ENCODE measurements around the gene PIK3CA.
A peak's percentile ranks its signal among the peaks of the same experiment; 100 is the strongest.

PIK3CA gene

DNA sequence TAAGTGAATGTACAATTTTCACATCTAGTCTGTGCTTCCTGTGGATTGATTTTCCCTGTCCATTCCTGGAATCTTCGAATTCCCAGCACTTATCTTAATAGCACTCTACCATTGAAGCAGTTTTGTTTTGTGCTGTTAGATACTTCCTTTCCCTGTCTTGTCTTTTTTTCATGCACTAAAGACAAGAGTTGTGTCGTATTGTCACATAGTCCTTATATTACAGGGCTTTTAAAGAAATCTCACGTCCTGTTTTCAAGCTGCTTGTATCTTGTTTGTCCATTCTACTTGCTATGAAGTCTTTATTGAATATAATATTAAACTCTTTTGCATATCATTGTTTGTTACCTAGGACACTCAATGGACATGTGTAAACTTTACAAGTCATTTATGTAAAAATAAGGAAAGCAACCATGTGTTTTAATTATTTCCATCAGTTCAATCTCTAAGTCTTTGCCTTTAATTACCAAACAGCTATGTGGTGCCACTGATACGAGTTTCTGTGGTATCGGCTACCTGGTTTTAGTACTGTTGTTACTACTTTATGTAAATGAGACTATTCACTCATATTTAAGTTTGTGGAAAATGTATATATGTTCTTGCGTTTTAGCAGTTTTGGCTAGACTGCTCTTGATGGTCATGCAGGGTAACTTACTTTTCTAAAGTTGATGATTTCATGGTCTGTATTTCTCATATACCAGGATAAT is 10.3 kb downstream of the PIK3CA start:
- DNase-seq, result no peak

DNA sequence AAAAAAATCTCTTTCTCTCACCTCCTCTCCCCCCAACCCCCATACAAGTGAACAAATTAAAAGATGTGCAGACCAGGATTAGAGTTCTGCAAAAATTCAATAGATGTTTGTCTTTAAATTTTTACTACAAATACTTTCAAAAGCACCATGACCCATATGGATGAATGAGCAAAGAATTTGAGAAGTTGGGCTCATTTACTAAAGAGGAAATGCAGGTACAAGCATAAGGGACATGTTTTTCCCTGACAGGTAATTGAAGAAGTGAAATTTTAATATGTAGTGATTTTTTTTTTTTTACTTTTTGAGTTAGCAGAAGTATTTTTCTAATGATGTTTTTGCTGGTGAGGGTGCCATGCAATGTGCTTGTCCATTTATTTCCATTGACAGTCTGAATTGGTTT is 15.3 kb downstream of the PIK3CA start:
- no peak for DNase-seq

DNA sequence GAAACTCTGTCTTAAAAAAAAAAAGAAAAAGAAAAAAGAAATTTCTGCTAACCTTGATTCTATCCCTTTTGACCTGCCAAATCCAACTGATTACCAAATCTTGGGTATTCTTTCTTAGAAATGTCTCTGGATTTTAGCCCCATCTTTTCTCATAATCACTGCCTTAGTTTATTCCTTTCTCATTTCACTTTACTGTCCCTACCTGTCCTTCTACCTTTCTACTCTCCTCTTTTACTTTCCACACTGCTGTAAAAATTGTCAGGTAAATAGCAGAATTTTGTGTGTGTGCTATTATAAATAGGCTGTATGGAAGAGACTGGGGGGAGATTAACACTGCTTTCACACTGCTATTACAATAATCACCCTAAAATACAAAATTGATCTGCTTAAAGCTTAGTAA is 16.7 kb downstream of the PIK3CA start:
- no peak for DNase-seq

DNA sequence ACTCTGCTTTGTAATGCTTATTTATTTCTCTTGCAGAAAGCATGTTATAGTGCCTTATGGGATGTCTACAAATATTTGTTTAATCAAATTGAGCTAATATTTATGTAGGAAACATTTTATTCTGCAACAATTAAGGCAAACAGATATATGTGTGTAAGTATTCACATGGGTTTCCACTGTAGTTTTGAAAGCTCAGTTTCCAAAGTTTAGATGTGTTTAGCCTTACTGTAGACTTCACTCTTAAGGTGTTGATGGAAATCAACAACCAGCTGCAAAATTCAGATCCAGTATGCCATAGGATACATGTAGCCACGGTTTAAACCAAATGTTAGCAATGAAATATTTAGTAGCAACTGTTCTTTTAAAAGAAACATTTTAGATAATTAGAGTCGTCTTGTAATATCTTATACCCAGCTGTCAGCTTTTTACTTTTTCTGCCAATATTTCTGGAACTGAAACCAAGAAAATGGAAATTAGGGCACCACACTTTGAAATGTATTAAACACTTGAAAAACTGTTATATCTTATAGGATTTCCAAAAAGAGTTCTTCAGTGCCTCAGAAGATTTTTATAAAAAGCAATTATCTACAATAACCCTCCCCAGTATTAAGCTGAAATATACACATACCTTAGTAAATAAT is 18.5 kb downstream of the PIK3CA start:
- DNase-seq, result no peak

DNA sequence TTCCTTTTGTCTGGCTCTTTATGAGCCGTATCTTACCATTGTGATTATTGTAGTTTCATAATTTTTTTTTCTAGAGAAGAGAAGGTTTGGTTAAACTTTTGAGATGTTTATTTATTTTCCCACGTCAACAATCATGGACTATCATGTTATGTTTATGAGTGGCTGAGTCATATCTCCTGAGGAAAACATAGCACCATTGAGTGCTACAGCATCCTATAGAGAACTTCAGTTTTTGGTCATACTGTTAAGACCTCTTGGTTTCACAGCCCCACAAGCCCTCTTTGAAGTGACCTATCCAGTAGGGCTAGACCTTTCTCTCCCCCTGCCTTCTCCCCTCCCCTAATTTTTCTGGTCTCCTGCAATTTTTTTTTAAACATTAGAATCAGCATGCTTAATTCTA is 20.8 kb downstream of the PIK3CA start:
- no peak for DNase-seq

DNA sequence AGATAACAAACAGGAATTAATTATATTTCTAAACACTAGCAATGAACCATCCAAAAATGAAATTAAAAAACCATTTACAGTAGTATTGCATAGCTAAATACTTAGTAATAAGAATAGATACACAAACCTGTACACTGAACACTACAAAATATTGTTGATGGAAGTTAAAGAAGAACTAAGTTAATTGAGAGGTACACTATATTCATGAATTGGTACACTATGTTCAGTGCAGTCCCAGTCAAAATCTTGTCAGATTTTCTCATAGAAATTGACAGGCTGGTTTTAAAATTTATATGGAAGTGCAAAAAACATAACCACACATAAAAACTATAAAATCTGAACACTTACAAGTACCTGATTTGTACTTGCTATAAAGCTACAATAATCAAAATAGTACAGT is 24.4 kb downstream of the PIK3CA start:
- no peak for DNase-seq

DNA sequence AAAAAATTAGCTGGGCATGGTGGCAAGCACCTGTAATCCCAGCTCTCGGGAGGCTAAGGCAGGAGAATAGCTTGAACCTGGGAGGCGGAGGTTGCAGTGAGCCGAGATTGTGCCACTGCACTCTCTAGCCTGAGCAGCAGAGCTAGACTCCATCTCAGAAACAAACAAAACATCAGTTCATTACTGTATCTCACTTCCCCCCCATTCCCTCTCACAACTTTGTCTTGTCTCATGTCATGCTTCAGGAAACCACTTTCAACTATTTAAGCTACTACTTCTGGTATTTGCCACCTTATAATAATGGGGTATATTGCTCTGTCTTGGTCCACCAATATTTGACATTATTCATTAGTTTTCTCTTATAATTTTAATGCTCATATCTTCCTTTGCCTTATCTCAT is 26.2 kb downstream of the PIK3CA start:
- no peak for DNase-seq

DNA sequence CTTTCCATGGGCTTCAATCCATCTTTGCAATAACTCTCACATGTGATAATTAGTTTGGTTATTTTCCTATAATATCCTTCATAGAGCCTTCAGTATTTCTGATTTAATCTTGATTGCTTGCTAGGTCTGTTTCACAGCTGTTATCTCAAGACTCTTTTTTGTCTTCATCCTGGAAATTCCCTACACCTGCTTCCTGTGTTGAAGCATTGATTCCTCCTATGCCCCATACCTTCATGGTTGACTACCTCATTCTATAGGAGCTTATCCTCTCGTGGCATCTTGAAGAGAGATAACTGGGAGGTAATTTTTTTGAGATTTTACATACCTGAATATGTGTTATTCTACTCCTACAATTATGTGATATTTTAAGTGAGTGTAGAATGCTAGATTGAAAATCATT is 26.7 kb downstream of the PIK3CA start:
- DNase-seq, result no peak

DNA sequence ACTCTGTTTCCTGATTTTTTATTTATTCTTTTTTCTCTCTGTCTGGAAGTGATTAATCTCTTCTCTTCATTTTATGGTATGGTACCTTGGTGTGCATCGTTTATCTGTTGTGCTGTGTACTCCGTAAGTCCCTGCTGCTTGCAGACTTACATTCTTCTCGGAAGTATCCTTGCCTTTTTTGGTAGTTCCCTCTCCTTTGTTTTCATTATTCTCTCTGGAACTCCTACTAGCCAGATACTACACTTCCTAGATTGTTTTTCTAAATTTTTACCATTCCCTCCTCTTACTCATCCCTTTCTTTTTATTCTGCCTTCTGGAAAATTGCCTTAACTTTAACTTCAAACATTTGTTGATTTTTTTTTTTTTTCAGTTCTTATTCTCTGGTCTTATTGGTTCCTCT is 27.2 kb downstream of the PIK3CA start:
- DNase-seq, result no peak

DNA sequence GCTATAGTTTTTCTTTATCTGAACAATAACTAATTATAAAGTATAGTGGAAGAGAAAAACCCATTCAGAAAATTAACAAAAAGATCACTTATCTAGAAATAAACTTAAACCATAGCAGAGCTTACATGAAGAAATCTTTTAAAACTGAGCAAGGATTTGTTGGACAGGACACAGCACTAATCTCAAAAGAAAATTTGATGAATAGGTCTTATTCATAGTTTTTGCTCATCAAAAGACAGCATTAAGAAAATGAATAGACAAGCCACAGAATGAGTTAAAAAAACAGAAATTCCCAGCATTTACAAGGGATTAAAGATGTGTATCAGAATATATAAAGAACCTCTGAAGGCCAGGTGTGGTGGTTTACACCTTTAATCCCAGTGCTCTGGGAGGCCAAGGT is 29.5 kb downstream of the PIK3CA start:
- DNase-seq, result no peak

DNA sequence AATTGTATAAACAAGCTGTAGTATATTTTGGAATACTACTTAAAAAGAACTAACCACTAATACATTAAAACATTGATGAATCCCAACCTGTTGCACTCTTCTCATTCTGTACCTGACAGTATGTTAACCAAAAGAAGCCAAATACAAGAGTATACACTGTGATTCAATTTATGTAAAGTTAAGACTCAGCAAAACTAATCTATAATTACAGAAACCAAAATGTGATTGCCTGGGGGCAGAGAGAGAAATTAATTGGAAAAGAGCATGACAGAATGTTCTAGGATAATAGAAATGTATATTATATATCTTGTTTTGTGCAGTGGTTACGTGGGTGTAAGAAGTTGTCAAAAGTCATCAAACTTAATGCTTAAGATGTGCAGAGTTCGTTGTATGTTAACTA is 31.1 kb downstream of the PIK3CA start:
- DNase-seq, result no peak

DNA sequence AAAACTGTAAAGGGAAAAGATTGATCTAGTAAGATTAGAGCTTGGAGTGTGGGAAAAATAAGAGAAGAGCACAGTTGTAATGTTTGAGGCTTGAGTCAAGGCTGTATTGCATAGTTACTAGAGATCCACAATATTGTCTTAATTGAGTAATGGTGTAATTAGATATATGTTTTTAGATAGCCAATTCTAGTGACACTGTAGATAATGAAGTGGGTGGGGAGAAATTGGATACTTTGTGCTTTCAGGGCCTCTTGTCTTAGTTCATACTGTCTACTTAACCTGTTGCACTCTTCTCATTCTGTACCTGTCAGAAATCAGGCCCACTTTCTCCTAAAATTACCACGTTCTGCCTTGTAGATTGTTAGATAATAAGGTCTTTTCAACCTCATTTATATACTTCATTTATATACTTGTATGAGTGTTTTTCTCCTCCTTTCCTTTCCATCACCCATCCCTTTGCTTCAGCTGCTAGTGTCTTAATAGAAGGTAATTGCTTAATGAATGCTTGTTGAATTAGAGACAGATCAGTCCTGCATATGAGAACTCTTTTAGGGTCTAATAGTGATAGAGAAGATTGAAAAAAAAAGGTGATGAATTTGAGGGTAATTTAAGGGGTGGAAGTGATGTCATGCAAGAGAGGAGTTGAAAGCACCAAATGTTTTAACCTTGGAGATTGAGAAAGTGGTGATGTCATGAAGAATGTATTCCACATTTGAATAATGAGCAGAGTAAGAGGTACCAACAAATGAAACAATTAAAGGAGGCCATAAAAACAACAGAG is 32.0 kb downstream of the PIK3CA start:
- DNase-seq, result no peak

DNA sequence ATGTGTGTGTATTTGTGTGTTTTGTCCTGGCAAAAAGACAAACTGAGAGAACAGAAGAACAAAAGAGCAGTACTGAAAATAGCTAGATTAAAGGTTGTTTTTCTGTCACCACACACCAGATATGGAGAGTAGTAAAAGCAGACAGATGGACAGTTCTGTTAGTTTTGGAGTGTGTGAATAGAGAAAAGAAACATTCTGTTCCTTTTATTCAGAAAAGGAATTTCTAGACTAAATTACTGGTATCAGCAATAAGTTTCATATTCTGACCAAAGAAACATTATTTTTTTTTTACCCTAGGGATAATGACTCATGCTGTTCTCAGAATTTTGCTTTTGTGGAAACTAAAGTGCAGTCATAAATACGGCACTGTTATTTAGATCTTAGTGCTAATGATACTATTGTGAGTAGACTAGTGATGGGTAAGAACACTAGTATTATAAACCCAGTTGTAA is 32.9 kb downstream of the PIK3CA start:
- DNase-seq, result no peak

DNA sequence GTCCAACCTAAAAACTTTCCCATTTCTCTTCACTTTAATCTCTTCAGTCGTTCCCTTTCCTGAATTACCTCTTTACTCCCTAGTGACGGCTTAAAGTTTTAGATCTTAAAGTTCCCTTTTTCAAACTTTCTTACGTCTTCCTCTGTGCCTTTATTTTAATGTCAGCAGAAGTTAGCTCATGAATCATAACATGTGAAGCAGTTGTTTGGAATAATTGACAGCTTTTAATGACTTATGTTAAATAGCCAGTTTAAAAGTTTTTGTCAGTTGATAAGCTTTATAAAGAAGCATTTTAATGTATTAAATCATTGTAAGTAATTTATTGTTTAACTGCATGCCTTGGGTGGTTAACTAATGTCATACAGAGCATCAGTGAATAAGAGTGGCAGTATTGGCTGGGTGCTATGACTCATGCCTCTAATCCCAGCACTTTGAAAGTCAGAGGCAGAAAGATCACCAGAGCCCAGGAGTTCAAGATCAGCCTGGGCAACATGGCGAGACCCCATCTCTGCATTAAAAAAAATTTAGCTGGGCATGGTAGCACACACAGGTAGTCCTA is 33.9 kb downstream of the PIK3CA start:
- peak; percentile 9 for DNase-seq

DNA sequence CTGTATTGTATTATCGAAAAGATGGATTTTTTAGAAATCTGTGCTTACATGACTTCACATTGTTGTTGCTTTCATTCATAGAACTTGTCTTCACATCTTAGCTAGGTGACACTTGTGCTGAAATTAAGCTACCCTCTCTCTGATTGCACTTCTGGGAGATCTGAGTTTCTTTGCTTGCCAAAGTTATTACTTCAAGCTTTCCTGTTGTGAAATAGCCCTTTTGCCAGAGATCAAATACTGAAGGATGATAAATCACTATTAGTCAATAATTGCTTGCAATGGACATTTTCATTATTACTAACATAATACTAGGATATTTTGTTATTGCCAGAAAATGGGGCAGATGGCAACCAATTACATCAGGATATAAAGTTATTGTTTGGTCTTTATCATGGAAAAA is 34.7 kb downstream of the PIK3CA start:
- DNase-seq, result no peak

DNA sequence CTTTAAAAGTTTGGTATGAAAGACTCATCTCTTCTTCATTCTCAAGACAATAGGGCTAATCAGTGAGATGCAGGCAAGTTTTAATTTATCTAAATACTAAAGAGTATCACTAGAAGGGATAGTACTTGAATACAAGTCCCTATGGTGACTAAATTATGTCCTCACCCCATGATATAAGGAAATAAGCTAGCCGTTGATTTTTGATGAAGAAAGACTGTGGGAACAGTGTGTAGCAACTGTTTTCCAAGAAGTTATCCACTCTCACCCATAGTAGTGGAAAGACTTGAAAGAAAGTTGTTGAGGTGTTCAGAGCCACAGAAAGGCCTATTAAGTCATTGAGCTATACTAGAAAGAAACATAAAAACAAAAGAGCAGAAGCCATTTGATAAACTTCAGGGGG is 36.7 kb downstream of the PIK3CA start:
- DNase-seq, result no peak

DNA sequence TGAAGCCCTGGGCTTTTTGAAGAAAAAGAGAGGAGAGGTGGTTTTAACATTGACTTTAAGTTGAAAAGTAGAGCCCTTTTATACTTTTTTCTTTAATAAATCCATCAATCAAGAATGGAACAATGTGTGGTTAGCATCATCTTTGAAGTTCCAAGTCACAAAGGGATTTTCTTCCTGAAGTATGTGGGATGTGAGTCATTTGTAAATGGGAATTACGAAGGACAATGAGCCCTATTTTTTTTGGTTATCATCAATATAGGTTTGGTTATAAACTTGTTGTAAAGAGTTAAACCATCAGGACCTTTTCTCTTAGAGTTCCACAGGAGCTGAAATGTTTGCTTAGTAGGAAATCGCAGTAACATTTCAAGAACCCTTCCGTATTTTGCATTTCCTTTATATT is 38.3 kb downstream of the PIK3CA start:
- no peak for DNase-seq

DNA sequence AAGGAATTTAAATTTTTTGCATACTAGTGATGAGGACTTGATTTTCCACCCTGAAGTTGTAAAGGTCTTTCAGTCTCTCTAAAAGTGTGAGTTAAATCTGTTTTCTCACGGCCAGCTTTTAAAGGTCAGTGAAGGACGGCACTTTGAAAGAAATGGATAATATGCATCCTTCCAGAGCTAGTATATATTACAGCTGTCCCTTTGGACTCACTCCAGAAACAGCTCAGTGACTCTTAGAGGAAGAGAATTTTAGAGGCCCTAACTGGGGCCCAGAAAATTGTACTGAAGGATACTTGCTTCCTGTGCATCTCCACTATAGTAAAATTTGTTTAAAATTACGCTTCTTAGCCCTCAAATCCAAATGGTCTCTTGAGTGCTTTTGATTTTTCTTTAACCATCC is 41.6 kb downstream of the PIK3CA start:
- no peak for DNase-seq

DNA sequence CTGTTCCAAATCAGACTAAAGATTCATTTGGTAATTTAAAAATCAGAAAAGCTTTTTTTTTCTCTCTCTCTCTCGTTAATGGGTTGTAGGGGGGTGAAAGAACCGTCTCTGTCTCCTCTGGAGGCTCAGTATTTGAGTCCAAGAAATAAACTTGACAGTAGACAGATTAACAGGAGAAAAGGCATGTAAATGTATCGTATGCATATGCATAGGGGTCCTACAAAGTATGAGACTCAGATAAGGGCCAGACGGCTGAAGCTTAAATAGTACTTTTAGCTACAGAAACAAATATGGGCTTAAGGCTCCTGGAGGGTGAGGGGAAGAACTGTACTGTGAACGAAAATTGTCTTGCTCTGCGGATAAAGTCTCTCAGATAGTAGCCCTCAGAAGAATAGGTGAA is 42.4 kb downstream of the PIK3CA start:
- no peak for DNase-seq

DNA sequence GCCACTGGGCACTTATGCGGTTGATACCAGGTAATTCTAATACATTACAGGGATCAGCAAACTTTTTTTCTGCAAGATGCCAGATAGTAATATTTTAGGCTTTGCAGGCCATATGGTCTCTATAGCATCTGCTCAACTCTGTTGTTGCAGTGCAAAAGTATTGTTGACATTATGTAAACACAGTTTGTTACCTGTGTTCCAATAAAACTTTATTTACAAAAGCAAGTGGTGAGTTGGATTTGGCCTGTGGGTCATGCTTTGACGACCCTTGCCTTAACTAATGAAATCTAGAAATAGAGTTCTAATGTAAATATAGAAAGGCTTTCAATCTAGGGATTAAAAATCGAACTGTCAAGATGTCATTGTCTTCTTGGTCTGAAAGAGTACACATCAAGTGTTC is 44.4 kb downstream of the PIK3CA start:
- no peak for DNase-seq

DNA sequence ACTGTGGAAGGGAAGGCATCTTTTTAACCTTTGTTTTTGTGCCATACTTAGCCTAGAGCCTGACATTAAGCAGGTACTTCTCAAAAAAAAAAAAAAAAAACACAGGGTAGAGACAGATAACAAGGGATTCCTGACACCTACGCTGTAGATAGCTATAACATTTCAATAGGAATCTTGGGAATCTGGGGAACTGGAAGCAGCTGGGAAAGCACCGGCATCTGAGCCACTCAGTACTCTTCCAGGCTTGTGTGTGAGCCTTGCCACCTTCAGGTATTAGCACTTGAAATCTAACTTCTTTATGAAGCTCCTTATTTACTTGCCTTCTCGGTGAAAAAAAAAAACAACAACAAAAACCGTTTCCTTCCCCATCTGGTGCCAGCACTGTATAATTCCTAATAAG is 46.8 kb downstream of the PIK3CA start:
- DNase-seq, result no peak

DNA sequence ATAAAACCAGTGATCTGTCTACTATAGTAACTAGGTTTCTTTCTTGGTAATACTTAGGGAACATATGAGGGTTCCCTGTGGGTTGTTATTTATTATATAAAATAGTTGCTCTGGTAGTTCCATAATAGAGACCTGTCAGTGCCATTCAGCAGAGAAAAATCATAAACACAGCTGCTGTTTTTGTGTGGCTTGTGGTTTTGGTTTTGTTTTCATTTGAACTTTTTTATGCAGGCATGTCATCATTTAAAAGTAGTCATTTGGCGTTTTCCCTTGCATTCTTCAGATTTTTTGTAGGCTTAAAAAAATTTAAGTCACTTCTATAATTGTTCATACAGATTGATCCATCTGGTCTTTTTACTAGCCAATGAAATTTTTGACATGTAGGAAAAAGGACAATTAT is 47.9 kb downstream of the PIK3CA start:
- no peak for DNase-seq

DNA sequence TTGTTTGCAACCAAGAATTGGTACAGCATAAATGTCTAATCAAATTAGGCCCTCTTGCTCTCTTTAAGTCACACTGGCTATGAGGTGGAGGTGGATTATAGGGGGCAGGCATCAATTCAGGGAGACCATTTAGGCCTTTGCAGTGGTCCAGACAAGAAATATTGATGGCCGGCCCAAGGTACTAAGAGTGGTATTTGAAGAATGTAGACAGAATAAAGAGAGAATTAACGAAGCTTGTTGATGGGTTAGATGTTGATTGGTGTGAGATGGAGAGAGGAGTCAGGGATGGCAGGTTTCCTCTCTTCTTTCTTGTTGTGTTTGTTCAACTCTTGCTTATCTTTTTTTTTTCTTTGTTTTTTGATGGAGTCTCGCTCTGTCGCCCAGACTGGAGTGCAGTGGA is 48.5 kb downstream of the PIK3CA start:
- DNase-seq, result no peak

DNA sequence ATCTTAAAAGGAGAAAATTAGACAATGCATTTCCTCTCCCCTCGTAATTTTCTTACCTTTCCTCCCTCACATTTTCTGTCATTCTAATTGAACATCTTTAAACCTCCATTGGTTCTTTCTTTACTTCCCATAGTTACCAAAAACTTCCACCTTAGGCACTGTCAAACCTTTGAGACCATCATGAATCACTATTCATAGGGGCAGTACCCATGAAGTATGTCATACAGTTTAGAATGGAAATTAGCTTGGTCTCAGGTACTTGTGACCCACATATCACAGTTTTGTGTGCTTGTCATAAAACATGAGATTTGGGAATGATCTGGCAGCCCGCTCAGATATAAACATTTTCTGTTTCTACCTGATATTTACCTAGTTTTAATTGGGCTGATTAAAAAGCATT is 52.6 kb downstream of the PIK3CA start:
- DNase-seq, result no peak
